Brain microvascular endothelial cell (primary cell): ENCODE measurements around the gene CTBP1.
A peak's percentile ranks its signal among the peaks of the same experiment; 100 is the strongest.

Experiments
- DNase-seq: peaks from one replicate; pipeline ENCODE4 v3.0.0-alpha.2; 2020
- H3K27ac ChIP-seq: fragments of 250-450 bp; sonication (Bioruptor Pico); 2 replicates; pipeline ENCODE4 v1.5.1; 2020; ENCODE audit warnings: mild to moderate bottlenecking, moderate library complexity
- H3K27me3 ChIP-seq: fragments of 250-450 bp; sonication (Bioruptor Pico); replicated peaks from 2 replicates; pipeline ENCODE4 v1.5.1; 2020; ENCODE audit warnings: mild to moderate bottlenecking
- H3K36me3 ChIP-seq: fragments of 250-450 bp; sonication (Bioruptor Pico); replicated peaks from 2 replicates; pipeline ENCODE4 v1.5.1; 2020; ENCODE audit warnings: mild to moderate bottlenecking
- H3K4me3 ChIP-seq: 2 replicates; pipeline ENCODE4 v1.5.1; 2011; ENCODE audit warnings: low read depth, mild to moderate bottlenecking, control low read depth, low read length, moderate library complexity
- CTCF ChIP-seq: IDR thresholded peaks from 2 replicates; pipeline ENCODE4 v1.5.1; 2011; ENCODE audit warnings: low read depth, mild to moderate bottlenecking, moderate library complexity, low read length, control low read depth, inconsistent platforms; ENCODE audit errors: missing control alignments
- in situ Hi-C: cut with HindIII; loops from 2 replicates; pipeline ENCODE4 v1.10.0; 2017; ENCODE audit warnings: low sequenced_read_pairs, low pct_ligation_motif_present

CTBP1 gene

GRCh38 chr4:1194010-1194900 lies 54.7 kb downstream of the CTBP1 start:
- Histone ChIP-seq H3K36me3 (no peaks in the 10 kb centered on the region), H3K27me3 (no peaks in the 10 kb centered on the region), H3K27ac (peak overlapping the region; percentile 20), H3K4me3 (no peak overlapping the region)
- in situ Hi-C loops, result loop anchor here (5.0 kb wide), 1 partner anchor 38 kb away; no protein-coding TSS in a partner anchor
- no peak for DNase-seq
- peak; percentile 16 for TF ChIP-seq CTCF

DNA sequence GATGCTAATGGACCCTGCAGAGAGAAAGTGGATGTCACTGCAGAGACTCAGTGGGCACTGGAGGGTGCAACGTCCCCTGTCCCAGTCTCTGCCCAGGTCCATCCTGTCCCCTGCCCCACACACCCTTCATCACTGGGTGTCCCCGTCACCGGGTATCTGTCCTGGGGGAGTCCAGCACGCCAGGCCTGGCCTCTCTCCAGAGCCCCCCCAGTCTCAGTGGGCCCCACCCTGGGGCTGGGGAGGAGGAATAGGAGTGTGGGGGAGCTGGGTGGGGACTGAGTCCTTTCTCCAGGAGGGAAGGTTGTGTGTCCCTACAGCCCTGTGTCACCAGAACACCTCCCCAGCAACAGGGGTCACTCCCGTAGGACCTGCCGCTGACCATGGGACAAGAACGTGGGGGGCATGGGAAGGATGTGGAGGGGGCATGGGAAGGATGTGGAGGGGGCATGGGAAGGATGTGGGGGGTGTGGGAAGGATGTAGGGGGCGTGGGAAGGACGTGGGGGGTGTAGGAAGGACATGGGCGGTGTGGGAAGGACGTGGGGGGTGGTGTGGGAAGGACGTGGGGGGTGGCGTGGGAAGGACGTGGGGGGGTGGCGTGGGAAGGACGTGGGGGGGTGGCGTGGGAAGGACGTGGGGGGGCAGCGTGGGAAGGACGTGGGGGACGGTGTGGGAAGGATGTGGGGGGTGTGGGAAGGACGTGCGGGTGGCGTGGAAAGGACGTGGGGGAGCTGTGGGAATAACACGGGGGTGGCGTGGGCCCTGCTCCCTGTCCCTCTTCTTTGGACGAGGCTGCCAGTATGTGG lies 55.5 kb downstream of the CTBP1 start:
- no peaks in the 10 kb centered on the region for H3K27me3 ChIP-seq
- TF ChIP-seq CTCF, result no peak
- H3K4me3 ChIP-seq, result no peak overlapping the region
- no peaks in the 10 kb centered on the region for H3K36me3 ChIP-seq
- DNase-seq, result no peak
- in situ Hi-C loops, result loop anchor here (5.0 kb wide), 1 partner anchor 39 kb away; no protein-coding TSS in a partner anchor
- H3K27ac ChIP-seq, result no peak overlapping the region

DNA sequence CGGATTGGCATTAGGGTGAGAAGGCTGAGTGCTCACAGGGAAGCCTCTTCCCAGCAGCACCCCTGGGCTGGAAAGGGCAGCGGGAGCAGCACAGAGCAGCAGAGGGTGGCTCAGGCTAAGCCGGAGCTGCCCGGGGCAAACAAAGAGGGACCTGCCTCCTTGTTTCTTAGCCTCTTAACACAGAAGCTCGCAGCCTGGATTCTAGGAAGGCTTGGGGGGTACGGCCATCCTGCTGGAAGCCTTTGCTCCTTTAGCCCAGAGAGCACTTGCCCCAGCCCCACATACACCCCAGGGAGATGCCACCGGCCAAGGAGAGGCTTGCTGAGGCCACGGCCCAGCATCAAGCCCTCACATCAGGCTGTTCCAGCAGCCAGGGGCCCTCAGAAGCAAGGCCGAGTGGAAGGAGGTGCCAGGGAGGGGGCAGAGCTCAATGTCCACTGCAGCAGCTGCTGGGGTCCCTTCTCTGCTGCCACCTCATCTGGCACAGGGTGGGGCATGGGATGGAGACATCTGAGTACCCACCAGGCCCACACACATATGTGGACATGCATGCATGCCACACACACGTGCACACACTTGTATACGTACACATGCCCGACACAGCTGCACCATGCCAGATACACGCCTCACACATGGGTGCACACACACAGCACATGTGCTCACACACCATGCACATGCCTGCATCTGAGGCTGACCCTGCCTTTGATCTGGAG lies 56.3 kb downstream of the CTBP1 start:
- no peak for TF ChIP-seq CTCF
- H3K27ac ChIP-seq, result peak overlapping the region; percentile 75
- H3K4me3 ChIP-seq, result no peak overlapping the region
- in situ Hi-C loops, result loop anchor here (5.0 kb wide), 1 partner anchor 40 kb away; no protein-coding TSS in a partner anchor
- H3K36me3 ChIP-seq, result no peaks in the 10 kb centered on the region
- DNase-seq, result no peak
- no peaks in the 10 kb centered on the region for H3K27me3 ChIP-seq

GRCh38 chr4:1192091-1192492 lies 56.8 kb downstream of the CTBP1 start:
- no peak for TF ChIP-seq CTCF
- DNase-seq, result peak; percentile 94
- Histone ChIP-seq H3K27me3 (no peaks in the 10 kb centered on the region), H3K36me3 (no peaks in the 10 kb centered on the region), H3K27ac (peak overlapping the region; percentile 75), H3K4me3 (no peak overlapping the region)
- in situ Hi-C loops, result loop anchor here (5.0 kb wide), 1 partner anchor 40 kb away; no protein-coding TSS in a partner anchor

- Histone ChIP-seq H3K27ac (peak overlapping the region; percentile 60), H3K4me3 (no peak overlapping the region), H3K36me3 (no peaks in the 10 kb centered on the region), H3K27me3 (no peaks in the 10 kb centered on the region)
- DNase-seq, result no peak
- in situ Hi-C loops, result loop anchor here (5.0 kb wide), 1 partner anchor 41 kb away; no protein-coding TSS in a partner anchor
- TF ChIP-seq CTCF, result no peak
These were observed 57.3 kb downstream of the CTBP1 start for GRCh38 chr4:1191621-1192020.
